A673 (cell line): ENCODE results near the gene DMC1. TPM values are rescaled to one million over a fixed set of nuclear protein-coding genes. Genes with fewer than 3 reads are reported as not detected.

ENCODE experiments used
- BruUV-seq: library from RNA; stranded (reverse); fragments of 400-500 nt; replicated peaks from 2 replicates; lab custom pipeline; 2021; lab: Mats Ljungman, UMichigan
- CTCF ChIA-PET: fragments of 300-600 bp; sonication (Branson Sonifier 250); formaldehyde crosslinking; loops from one replicate; lab custom pipeline; 2022; ENCODE audit warnings: antibody characterized with exemption; lab: Charles Lee
- POLR2A ChIA-PET: fragments of 300-600 bp; sonication (Branson Sonifier 250); formaldehyde crosslinking; loops from one replicate; lab custom pipeline; 2022; ENCODE audit warnings: antibody characterized with exemption; ENCODE audit not compliant: low non-redundant PET; lab: Charles Lee
- DNase-seq: peaks from one replicate; pipeline ENCODE4 v3.0.0-alpha.2; 2015; ENCODE audit warnings: low spot score
- H3K27ac ChIP-seq: fragments of 200-600 bp; sonication (generic); 2 replicates; pipeline ENCODE4 v1.5.1; 2016; ENCODE audit warnings: mixed run types, low read depth, mild to moderate bottlenecking, mixed read lengths, antibody characterized with exemption, low read length; ENCODE audit not compliant: poor library complexity, severe bottlenecking
- H3K27me3 ChIP-seq: fragments of 200-600 bp; sonication (generic); replicated peaks from 2 replicates; pipeline ENCODE4 v1.6.1; 2017; ENCODE audit warnings: mixed run types, low read depth, mild to moderate bottlenecking, mixed read lengths, antibody characterized with exemption, low read length; ENCODE audit not compliant: insufficient read depth, poor library complexity
- H3K36me3 ChIP-seq: fragments of 200-600 bp; sonication (generic); 2 replicates; pipeline ENCODE4 v1.6.1; 2016; ENCODE audit warnings: mixed run types, mild to moderate bottlenecking, mixed read lengths, antibody characterized with exemption, low read length; ENCODE audit not compliant: insufficient read depth, poor library complexity, severe bottlenecking
- H3K4me1 ChIP-seq: fragments of 200-600 bp; sonication (generic); 2 replicates; pipeline ENCODE4 v1.6.1; 2017; ENCODE audit warnings: mixed run types, mild to moderate bottlenecking, mixed read lengths, antibody characterized with exemption, low read length; ENCODE audit not compliant: insufficient read depth, poor library complexity, severe bottlenecking
- H3K4me3 ChIP-seq: fragments of 200-600 bp; sonication (generic); 2 replicates; pipeline ENCODE4 v1.5.1; 2016; ENCODE audit warnings: low read depth, mixed run types, mild to moderate bottlenecking, mixed read lengths, low read length; ENCODE audit not compliant: poor library complexity, severe bottlenecking
- H3K9me3 ChIP-seq: fragments of 200-600 bp; sonication (generic); 2 replicates; pipeline ENCODE4 v1.6.1; 2016; ENCODE audit warnings: mixed run types, low read depth, mild to moderate bottlenecking, mixed read lengths, antibody characterized with exemption, low read length; ENCODE audit not compliant: poor library complexity, severe bottlenecking
- EZH2 ChIP-seq: fragments of 200-600 bp; sonication (generic); IDR thresholded peaks from 2 replicates; pipeline ENCODE4 v1.6.1; 2017; ENCODE audit warnings: borderline replicate concordance, low read depth, mild to moderate bottlenecking, mixed read lengths, antibody characterized with exemption, low read length; ENCODE audit not compliant: poor library complexity, severe bottlenecking
- intact Hi-C: fragments of 100-400 bp; cut with micrococcal nuclease; formaldehyde crosslinking; loops from one replicate; pipeline ENCODE4 v1.10.0; 2022; ENCODE audit not compliant: unreplicated experiment
- total RNA-seq: library from RNA; stranded (reverse); gene quantifications from 2 replicates; pipeline ENCODE4 v1.2.3, GENCODE V29; 2021
- TF ChIP-seq, protein P1 (sequence below): fragments of 300-800, 200-600 bp; sonication (generic); conservative IDR thresholded peaks from 2 replicates; pipeline ENCODE4 v1.5.1; 2017; ENCODE audit warnings: low read depth, mild to moderate bottlenecking, antibody characterized with exemption, low read length, moderate library complexity, mixed read lengths

The DMC1 gene
- total RNA-seq, 1 experiment from 2014 or later, result 2.3 TPM

DNA sequence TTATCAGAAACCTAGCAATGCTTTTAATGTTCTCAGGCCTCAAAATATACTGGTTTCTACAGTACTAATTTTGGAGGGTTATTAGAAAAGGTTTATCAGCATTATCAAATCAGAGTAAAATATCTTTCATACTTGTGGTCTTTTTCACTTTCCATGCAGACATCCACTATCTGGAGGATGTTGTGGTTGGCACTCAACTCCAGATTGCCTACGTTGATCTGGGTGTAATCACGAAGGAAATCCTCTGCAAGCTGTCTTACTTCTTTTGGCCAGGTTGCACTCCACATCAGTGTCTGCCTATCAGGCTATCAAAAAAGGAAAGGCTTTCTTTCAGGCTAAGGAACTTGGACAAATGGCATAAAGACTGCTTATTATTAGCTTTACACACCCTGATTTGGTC, 75.5 kb downstream of the DMC1 start:
- no peak overlapping the region for H3K4me3 ChIP-seq
- ChIA-PET POLR2A (no interaction called here), CTCF (no interaction called here)
- H3K36me3 ChIP-seq, result peaks cover 100% of the 10 kb centered on the region
- no peak overlapping the region for H3K27ac ChIP-seq
- no peak for DNase-seq
- intact Hi-C loops, result loop anchor here (10.0 kb wide), 1 partner anchor 620 kb away; no protein-coding TSS in a partner anchor
- H3K9me3 ChIP-seq, result no peaks in the 10 kb centered on the region
- no peaks in the 10 kb centered on the region for H3K27me3 ChIP-seq
- no peaks in the 10 kb centered on the region for H3K4me1 ChIP-seq
- TF ChIP-seq EZH2, result no peak
- TF ChIP-seq, protein P1, sequence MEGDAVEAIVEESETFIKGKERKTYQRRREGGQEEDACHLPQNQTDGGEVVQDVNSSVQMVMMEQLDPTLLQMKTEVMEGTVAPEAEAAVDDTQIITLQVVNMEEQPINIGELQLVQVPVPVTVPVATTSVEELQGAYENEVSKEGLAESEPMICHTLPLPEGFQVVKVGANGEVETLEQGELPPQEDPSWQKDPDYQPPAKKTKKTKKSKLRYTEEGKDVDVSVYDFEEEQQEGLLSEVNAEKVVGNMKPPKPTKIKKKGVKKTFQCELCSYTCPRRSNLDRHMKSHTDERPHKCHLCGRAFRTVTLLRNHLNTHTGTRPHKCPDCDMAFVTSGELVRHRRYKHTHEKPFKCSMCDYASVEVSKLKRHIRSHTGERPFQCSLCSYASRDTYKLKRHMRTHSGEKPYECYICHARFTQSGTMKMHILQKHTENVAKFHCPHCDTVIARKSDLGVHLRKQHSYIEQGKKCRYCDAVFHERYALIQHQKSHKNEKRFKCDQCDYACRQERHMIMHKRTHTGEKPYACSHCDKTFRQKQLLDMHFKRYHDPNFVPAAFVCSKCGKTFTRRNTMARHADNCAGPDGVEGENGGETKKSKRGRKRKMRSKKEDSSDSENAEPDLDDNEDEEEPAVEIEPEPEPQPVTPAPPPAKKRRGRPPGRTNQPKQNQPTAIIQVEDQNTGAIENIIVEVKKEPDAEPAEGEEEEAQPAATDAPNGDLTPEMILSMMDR, result no peak
- BruUV-seq, result no TSS peak

DNA sequence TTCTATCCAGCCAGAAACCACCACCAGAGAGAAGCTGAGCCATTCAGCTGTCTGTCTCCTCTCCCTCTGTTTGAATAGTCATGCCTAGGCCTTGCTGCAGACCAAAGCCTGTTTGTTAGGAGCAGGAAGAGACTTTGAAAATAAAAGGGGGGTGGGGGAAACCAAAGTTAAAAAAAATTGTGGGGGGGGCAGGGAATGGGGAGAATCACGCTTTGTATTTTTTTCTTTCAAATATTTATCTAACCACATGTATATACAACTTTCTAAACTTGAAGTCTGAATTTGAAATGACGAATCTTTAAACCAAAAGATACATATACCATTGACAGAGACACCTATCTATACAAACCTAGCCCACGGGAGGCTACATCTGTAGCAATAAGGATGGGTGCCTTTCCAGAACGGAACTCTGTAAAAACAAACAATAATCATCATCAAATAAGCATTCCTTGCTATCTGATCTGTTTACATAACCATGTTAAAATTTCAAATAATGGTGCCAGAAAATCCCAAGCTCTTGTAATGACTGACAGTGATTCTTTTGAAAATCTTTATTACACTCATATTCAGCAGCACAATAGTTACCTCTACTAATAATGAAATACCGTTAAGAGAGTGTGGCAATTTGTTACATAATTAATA, 78.2 kb downstream of the DMC1 start:
- ChIA-PET CTCF (no interaction called here), POLR2A (interaction anchor here (0.9 kb wide), 1 partner anchor 9 kb away, joined by 12 read pairs; no protein-coding TSS in a partner anchor)
- H3K4me3 ChIP-seq, result no peak overlapping the region
- peak overlapping the region; percentile 29 for H3K27ac ChIP-seq
- no peak for TF ChIP-seq EZH2
- TF ChIP-seq, protein P1, result no peak
- no peaks in the 10 kb centered on the region for H3K4me1 ChIP-seq
- BruUV-seq, result no TSS peak
- no peak for DNase-seq
- peaks cover 100% of the 10 kb centered on the region for H3K36me3 ChIP-seq
- H3K27me3 ChIP-seq, result no peaks in the 10 kb centered on the region
- intact Hi-C loops, result loop anchor here (10.0 kb wide), 1 partner anchor 617 kb away; no protein-coding TSS in a partner anchor
- no peaks in the 10 kb centered on the region for H3K9me3 ChIP-seq

DNA sequence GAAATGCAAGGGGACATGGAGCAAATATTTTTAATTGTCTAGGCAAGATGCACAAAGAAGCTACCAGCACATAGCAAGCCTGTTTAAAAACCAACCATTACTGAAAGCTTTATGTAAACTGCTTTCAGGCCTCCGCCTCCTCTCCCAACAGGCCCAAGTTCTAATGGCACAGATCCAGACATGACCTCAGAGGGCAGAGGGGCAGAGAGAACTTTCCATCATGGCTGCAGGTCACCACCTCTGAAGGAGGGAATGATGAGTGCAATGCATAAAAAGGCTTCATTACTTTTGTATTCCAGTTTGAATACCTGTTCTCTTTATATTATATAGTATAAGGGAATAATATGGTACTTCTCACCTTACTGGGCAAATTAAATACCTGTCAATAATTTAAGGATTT, 79.1 kb downstream of the DMC1 start:
- Histone ChIP-seq H3K9me3 (no peaks in the 10 kb centered on the region), H3K27ac (peak overlapping the region; percentile 17), H3K4me3 (no peak overlapping the region), H3K36me3 (peaks cover 100% of the 10 kb centered on the region), H3K4me1 (no peaks in the 10 kb centered on the region), H3K27me3 (no peaks in the 10 kb centered on the region)
- ChIA-PET CTCF (no interaction called here), POLR2A (interaction anchor here (0.9 kb wide), 1 partner anchor 10 kb away, joined by 12 read pairs; no protein-coding TSS in a partner anchor)
- intact Hi-C loops, result loop anchor here (10.0 kb wide), 1 partner anchor 616 kb away; no protein-coding TSS in a partner anchor
- BruUV-seq, result no TSS peak
- TF ChIP-seq, protein P1, result no peak
- TF ChIP-seq EZH2, result no peak
- no peak for DNase-seq
